ENCODE measurements around the gene FAM50B. TPM values are rescaled to one million over a fixed set of nuclear protein-coding genes. Genes with fewer than 3 reads are reported as not detected.

FAM50B gene
- total RNA-seq, 1 experiment from 2014 or later, result 2.2 TPM

- no peak for DNase-seq (ENCODE audit: low read depth)
Measured at GRCh38 chr6:3893917-3894316, 44.7 kb downstream of the FAM50B start.

- no peak for DNase-seq (ENCODE audit: low read depth)
Measured at GRCh38 chr6:3894590-3895311, 45.6 kb downstream of the FAM50B start.

DNA sequence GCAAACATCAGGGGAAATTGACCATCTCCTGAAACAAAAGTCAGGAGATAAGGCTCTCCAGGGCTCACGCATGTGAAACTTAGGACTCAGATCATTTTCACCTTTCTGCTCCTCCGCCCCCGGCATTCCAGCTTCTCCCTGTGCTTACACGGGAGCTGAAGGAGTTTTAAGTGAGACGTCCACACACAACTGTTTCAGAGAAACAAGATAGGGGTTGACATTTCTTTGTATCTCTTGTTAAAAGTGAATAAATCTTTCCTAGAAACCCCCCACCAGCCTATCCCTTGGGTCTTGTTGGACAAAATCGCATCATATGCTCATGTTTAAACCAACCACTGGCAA lies 46.1 kb downstream of the FAM50B start:
- DNase-seq (ENCODE audit: low read depth), result no peak

GRCh38 chr6:3895805-3896204 lies 46.6 kb downstream of the FAM50B start:
- no peak for DNase-seq (ENCODE audit: low read depth)

DNA sequence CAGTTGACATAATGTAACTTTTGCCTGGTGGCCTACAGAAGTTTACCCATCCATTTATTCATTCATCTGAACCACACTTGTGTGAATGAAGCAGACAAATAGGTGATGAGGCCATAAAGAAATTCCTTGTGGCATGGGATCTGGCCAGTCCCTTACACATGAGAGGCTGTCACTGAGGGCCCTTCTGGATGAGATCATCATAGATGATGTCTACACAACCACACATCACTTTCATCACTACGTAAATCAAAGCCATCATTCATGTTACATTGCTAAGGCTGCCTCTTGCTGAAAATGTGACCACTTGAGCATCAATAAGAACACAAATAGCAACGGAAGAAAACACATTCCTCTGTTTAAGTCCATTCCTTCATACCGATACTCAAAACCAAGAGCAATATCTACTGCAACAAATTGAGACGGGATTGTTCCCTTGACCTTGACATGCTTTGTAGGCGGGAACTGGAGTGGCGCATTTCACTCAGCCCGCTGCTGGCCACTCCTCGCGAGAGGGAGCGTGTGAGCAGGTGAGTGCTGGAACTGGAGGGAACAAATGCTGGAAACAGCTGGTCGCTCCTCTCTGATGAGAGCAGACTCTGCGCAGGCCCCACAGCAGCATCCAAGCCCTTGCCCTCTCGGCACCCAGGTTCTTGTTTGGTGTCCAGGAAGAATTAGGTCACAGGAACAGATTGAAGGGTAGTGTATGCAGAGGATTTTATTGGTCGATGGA lies 49.3 kb downstream of the FAM50B start:
- peak; percentile 24 for DNase-seq (ENCODE audit: low read depth)

- DNase-seq (ENCODE audit: low read depth), result no peak
Measured at GRCh38 chr6:3899061-3899460, 49.9 kb downstream of the FAM50B start.

DNA sequence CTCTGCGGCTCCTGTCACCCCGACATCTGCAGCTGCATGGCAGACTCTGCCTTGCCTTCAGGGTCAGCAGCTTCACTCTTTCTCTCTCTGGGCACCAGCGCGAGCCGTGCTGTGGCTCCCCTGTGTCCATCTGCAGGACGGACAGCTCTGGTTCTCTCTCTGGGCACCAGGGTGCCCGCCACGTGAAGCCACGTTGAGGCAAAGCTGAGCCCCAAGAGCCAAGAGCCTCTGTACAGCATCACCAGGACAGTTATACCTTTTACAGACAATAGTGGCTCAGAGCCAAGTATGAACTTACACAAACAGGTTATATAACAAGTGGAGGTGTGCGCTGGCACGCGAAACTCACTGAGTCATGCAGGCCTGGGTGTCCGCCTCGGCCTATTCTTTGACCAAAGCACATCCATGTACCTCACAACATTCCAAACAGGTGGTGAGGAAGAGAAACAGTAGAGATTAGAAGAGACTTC lies 50.8 kb downstream of the FAM50B start:
- no peak for DNase-seq (ENCODE audit: low read depth)

Other genes starting within 250 kb of the FAM50B start
- gene PXDC1, start 97.7 kb upstream of the FAM50B start, total RNA-seq (2014; rRNA removed; shearing (Covaris generic)), result 24.9 and 30.3 TPM in 2 replicates
- not detected in 2 replicates for gene FAM217A, start 229.8 kb downstream of the FAM50B start, total RNA-seq (2014; rRNA removed; shearing (Covaris generic))